Stomach smooth muscle (tissue), 2 donors: Measurements from ENCODE around the gene DLX6.

Experiments used
- H3K27ac ChIP-seq: one replicate; pipeline ENCODE4 v1.7.0; 2013; ENCODE audit warnings: mild to moderate bottlenecking, low read length, inconsistent platforms
- H3K27me3 ChIP-seq, 2 donors: one replicate each; pipeline ENCODE4 v1.7.0; 2013; ENCODE audit warnings: low read length in 2 of 2; ENCODE audit not compliant: insufficient read depth in 2 of 2, control insufficient read depth in 1 of 2
- H3K36me3 ChIP-seq, 2 donors: one replicate each; pipeline ENCODE4 v1.7.0; 2013; ENCODE audit warnings: low read length in 2 of 2; ENCODE audit not compliant: control insufficient read depth in 2 of 2, insufficient read depth in 2 of 2
- H3K4me1 ChIP-seq: one replicate; pipeline ENCODE4 v1.7.0; 2013; ENCODE audit warnings: low read length; ENCODE audit not compliant: control insufficient read depth, insufficient read depth
- H3K4me3 ChIP-seq, 2 donors: one replicate each; pipeline ENCODE4 v1.7.0; 2013; ENCODE audit warnings: low read length in 2 of 2
- H3K9ac ChIP-seq, 2 donors: one replicate each; pipeline ENCODE4 v1.7.0; 2013; ENCODE audit warnings: low read length in 2 of 2, mild to moderate bottlenecking in 1 of 2
- H3K9me3 ChIP-seq, 2 donors: one replicate each; pipeline ENCODE4 v1.7.0; 2013; ENCODE audit warnings: low read length in 2 of 2; ENCODE audit not compliant: control insufficient read depth in 2 of 2
- donor health status: healthy.
- donor health status: Pancreatic carcinoma.

The DLX6 gene

DNA sequence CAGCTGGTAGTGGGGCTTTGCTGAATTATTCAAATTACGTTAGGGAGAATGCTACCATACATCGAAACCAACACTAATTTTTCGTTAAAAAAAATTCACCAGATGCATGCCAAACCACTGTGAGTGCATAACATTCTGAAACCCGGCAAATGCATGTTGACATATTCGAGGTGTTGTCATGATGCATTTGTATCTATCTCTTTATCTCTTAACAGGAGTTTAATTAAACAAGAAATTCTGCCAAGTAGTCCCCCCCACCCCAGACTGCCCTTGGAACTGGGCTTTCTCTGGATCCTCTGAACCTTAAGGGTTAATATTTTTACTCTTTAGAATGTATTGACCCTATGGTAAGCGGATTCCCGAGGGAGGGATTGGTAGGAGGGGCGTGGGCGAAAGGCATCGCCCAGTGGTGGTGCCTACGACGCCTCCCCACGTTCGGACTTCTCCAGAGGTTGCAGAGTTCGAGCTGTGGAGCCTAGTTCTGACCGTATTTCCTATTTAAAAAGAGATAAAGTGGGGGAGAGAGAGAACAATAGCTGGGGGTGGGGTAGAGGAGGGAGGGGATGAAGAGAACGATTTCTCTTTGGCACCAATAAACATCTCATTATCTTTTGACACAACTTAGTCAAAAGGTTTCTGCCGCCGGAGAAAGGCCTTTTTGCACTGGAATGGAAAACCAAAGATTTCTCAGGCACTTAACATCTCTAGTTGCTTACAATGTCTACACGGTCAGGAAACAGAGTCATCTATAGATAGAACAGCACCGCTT lies 7.2 kb downstream of the DLX6 start:
- H3K36me3 ChIP-seq: no peaks in the 10 kb centered on the region
- H3K27me3 ChIP-seq: peaks cover 73 to 87% of the 10 kb centered on the region in 2 donors
- H3K9me3 ChIP-seq: peaks cover 0 to 2% of the 10 kb centered on the region in 2 donors
- no peak overlapping the region for H3K27ac ChIP-seq
- no peak overlapping the region for H3K4me3 ChIP-seq
- H3K9ac ChIP-seq: no peak overlapping the region
- H3K4me1 ChIP-seq: peaks cover 7% of the 10 kb centered on the region

DNA sequence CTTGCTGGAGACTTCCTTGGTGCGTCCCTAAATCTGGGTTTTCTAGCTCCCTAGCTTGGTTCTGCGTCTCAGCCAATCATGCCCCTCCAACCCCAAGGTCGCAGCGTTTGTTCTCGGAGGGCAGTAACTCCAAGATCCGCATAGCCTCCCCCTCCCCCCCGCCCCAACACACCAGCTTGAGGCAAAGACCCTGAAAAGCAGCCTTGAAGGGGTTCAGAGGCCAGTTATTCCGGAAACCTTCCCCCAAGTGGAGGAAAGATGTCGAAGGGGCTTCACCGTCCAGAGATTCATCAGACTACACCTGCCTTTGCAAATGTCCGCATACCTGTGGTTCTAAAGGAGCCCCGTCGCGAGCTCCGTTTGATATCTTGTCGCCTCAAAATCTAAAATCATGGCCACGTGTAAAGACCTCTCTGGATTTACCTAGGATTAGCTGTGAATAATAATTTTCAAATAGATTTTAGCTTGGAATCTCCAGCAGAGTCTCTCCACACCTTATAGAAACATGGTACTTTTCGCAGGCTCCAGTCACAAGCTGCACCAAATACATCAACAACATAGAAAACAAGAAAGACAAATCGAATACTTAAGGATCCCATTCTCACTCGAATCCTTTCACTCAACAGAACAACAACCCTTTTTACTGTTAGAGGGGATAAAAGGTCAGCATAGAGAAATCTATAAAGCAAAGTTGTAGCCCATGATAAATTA lies 7.9 kb downstream of the DLX6 start:
- peaks cover 0 to 2% of the 10 kb centered on the region in 2 donors for H3K9me3 ChIP-seq
- no peak overlapping the region for H3K4me3 ChIP-seq
- peaks cover 73 to 87% of the 10 kb centered on the region in 2 donors for H3K27me3 ChIP-seq
- H3K27ac ChIP-seq: no peak overlapping the region
- H3K36me3 ChIP-seq: no peaks in the 10 kb centered on the region
- H3K9ac ChIP-seq: no peak overlapping the region
- peaks cover 14% of the 10 kb centered on the region for H3K4me1 ChIP-seq

DNA sequence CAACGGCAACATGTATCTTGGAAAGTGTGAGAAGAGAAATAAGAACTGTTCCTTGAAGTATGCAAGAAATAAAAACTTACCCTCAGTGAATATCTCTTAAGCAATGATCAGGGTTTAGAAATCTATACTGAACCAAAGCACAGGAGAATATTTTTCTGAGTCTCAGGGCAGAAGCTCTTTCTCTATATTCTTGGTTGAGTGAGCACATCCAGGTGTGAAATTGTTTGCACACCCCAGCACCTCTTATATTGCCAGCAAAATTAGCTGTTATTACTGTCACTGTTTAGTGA lies 8.4 kb downstream of the DLX6 start:
- Histone ChIP-seq H3K4me3 (no peak overlapping the region), H3K9me3 (peaks cover 0 to 2% of the 10 kb centered on the region in 2 donors), H3K36me3 (no peaks in the 10 kb centered on the region), H3K9ac (no peak overlapping the region), H3K27me3 (peaks cover 72 to 84% of the 10 kb centered on the region in 2 donors), H3K27ac (no peak overlapping the region), H3K4me1 (peaks cover 15% of the 10 kb centered on the region)

DNA sequence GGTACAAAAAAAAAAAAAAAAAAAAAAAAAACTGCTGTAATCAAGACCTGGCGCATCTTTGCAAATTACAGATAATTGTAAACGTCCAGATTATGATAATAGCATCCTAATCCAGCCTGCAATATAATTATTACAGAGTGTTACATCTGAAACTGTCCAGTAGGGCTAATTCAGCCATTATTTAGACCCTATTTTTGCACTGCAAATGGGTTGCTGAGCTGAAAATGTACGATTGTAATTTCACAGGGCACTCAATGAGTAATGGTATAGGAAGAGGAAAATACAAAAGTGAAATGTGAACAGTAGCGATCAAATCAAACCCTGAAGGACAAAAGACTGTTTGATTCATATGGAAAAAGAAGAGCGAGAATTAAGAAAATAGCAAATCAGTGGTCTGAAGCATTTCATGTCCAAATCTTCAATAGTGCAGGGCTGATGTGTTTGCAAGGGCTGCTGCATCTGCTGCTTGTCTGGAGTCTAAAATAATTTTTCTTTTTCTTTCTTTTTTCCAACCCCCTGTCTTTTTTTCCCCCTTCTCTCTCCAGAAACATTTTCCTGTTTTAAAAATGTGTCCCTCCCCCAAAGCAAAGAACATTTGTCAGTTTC lies 8.9 kb downstream of the DLX6 start:
- Histone ChIP-seq H3K4me1 (peaks cover 15% of the 10 kb centered on the region), H3K9ac (no peak overlapping the region), H3K9me3 (peaks cover 0 to 2% of the 10 kb centered on the region in 2 donors), H3K27me3 (peaks cover 71 to 83% of the 10 kb centered on the region in 2 donors), H3K36me3 (no peaks in the 10 kb centered on the region), H3K27ac (no peak overlapping the region), H3K4me3 (no peak overlapping the region)

DNA sequence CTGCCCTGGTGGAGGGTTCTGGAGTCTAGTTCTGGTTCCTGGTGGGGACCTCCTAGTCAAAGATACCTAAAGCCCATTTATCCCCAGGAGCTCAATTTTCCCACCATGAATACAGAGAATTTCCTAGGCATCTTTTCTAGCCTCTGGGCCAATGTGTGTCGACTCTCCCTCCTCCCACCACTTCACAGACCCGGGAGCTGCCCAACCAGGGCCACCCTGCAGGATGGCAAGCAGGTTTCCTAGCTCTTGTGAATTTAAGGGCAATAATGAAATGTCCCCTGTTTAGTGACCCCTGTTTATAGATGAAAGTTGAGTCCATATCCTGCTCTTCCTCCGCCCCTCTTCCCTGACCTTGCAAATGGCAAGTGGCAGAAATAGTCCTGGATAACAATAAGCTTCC lies 9.9 kb downstream of the DLX6 start:
- Histone ChIP-seq H3K36me3 (no peaks in the 10 kb centered on the region), H3K27me3 (peaks cover 69 to 83% of the 10 kb centered on the region in 2 donors), H3K9me3 (peaks cover 0 to 2% of the 10 kb centered on the region in 2 donors), H3K4me3 (no peak overlapping the region), H3K27ac (no peak overlapping the region), H3K9ac (no peak overlapping the region), H3K4me1 (peaks cover 15% of the 10 kb centered on the region)

DNA sequence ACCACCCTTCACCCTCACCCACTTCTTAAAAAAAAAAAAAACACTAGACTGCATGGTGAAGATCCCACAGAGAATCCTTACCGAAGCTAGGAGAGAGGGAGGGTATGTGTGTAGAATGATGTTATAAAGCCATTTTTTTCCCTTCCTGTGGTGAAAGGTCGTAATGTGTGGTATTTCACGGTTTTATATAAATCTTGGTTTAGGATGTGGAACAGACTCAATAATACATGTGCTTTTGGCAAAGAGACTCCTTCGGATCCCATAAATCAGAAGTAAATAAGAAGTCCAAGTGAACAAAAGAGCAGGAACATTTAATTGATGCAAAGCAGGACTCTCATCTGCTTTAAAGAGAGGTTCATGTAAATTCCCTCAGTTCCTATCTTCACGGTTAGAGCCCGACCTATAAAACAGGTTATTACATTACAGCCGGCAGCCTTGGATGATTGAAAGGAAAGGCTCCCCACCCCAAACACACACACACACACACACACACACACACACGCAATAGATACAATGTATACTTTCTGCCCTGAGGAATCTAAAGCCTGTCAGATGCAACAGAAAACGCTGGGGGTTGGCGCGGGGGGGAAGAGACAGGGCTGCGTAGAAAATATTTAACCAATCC lies 10.5 kb downstream of the DLX6 start:
- Histone ChIP-seq H3K36me3 (no peaks in the 10 kb centered on the region), H3K9me3 (peaks cover 0 to 2% of the 10 kb centered on the region in 2 donors), H3K4me1 (peaks cover 15% of the 10 kb centered on the region), H3K9ac (no peak overlapping the region), H3K27me3 (peaks cover 73 to 85% of the 10 kb centered on the region in 2 donors), H3K27ac (no peak overlapping the region), H3K4me3 (no peak overlapping the region)

DNA sequence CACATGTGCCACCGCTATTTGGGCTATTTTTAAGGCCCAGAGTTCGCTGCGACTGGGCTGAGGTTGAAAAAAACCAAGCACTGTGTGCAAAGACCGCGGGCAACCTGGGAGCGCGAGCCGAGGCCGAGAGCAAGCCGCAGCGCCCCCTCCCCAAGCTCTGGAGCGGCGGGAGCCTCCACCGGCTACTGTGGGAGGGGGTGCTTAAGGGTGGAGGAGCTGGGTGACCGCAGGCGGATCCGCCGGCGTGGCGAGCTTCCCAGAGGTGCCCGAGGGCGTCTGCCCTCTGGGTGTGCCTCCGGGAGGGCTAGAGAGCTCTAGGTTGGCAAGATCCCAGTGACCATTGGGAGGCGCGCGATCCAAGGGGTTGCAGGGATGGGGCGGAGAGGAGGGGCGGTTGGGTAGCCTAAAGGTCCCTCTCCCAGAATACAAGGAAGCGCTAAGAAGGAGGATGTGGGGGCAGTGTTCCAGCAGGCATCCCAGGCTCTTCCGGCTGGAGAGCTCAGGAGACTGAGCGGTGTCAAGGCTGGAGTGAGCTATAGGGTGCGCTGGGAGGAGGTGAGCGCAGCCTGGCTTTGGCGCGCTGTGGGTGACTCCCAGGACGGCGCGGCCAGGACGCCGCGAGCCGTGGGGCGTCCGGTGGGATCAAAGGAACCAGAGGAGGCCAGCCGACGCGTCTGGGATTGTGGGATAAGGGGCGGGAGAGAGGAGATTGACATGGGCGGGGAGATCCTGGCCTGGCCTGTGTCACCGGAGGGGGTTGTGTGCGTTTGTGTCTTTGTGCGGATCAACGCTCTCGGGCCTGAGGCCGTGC lies 11.2 kb downstream of the DLX6 start:
- H3K27ac ChIP-seq: no peak overlapping the region
- H3K4me1 ChIP-seq: peaks cover 15% of the 10 kb centered on the region
- H3K36me3 ChIP-seq: no peaks in the 10 kb centered on the region
- H3K27me3 ChIP-seq: peaks cover 76 to 86% of the 10 kb centered on the region in 2 donors
- no peak overlapping the region for H3K9ac ChIP-seq
- H3K9me3 ChIP-seq: peaks cover 0 to 2% of the 10 kb centered on the region in 2 donors
- no peak overlapping the region for H3K4me3 ChIP-seq

DNA sequence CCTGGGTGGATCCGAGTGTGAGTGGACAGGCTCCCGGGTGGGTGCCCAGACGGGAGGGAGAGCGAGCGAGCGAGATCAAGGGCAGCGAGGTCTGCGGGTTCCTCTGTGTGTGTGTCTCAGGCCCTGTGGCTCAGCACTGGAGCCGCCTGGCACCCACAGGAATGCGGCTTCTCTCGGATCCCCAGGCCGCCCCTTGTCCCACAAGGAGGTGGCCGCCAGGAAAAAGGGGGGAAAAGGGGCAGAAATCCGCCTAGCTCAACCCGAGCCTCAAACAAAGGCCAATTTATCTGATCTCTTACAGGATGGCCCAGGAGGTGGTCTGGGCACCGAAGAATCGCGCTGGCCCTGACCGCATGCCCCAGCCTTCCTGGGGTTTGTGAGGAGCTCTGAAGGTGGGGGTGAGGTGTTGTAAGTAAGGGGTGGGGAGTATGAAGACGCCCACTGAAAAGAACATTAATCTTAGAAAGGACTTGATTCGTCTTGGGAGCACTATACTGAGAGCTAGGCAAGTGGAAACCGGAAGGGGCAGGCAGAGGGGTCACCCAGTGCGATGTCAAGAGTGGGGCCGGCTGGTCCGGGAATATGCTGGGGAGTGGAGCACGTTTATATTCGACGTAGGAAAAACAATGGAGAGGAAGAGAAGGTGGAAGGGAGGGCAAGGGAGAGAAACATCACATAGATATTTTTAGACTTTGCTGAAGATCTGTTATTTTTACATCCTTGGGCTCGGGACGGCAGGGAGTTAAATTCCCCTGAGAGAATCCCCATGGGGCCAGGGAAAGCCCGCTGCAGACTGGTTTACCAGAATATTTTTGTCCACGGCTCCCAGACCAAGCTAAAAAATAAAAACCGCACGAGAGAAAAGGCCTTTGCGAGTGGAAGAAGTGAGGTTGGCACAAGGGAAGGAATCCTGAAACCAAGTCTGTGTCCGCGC lies 12.1 kb downstream of the DLX6 start:
- H3K9ac ChIP-seq: no peak overlapping the region
- H3K4me1 ChIP-seq: peaks cover 15% of the 10 kb centered on the region
- no peak overlapping the region for H3K4me3 ChIP-seq
- no peaks in the 10 kb centered on the region for H3K9me3 ChIP-seq
- no peak overlapping the region for H3K27ac ChIP-seq
- peaks cover 77 to 86% of the 10 kb centered on the region in 2 donors for H3K27me3 ChIP-seq
- H3K36me3 ChIP-seq: no peaks in the 10 kb centered on the region

DNA sequence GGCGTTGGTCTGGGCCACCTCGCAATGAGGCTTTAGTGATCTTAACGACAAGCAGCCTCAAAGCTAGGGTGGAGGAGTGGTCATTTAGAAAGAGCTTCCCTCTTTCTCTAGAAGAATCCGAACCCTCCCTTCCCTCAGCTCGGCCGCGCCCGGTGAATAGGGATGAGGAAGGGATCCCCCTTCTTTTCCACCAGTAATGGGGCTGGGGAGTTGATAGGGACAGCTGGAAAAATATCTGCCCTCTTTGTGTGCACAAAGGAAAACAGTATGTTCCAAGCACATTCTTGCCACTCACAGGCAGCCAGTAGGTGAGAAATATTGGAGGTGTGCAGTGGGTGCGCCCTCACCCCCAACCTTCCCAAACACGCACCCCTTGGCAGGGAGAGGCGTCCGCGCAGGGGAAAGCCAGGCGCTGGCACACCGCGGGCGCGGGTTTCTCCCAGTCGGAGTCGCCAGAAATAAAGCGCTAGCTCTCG lies 12.8 kb downstream of the DLX6 start:
- H3K4me3 ChIP-seq: no peak overlapping the region
- peaks cover 15% of the 10 kb centered on the region for H3K4me1 ChIP-seq
- H3K9ac ChIP-seq: no peak overlapping the region
- no peak overlapping the region for H3K27ac ChIP-seq
- peaks cover 76 to 87% of the 10 kb centered on the region in 2 donors for H3K27me3 ChIP-seq
- H3K9me3 ChIP-seq: no peaks in the 10 kb centered on the region
- H3K36me3 ChIP-seq: no peaks in the 10 kb centered on the region
